ENCODE results near the gene COX19.

GRCh38 chr7:991729-992656, 16.6 kb upstream of the COX19 start:
- TF ChIP-seq CTCF (IDR thresholded peaks at IDR 0.05) (no peak), TEAD4 (IDR thresholded peaks at IDR 0.05; ENCODE audit: borderline replicate concordance, insufficient read depth) (no peak), EZH2phosphoT487 (IDR thresholded peaks at IDR 0.05; ENCODE audit: borderline replicate concordance, low read depth) (no peak)
